ENCODE results near the gene WIPF3.

Gene WIPF3

DNA sequence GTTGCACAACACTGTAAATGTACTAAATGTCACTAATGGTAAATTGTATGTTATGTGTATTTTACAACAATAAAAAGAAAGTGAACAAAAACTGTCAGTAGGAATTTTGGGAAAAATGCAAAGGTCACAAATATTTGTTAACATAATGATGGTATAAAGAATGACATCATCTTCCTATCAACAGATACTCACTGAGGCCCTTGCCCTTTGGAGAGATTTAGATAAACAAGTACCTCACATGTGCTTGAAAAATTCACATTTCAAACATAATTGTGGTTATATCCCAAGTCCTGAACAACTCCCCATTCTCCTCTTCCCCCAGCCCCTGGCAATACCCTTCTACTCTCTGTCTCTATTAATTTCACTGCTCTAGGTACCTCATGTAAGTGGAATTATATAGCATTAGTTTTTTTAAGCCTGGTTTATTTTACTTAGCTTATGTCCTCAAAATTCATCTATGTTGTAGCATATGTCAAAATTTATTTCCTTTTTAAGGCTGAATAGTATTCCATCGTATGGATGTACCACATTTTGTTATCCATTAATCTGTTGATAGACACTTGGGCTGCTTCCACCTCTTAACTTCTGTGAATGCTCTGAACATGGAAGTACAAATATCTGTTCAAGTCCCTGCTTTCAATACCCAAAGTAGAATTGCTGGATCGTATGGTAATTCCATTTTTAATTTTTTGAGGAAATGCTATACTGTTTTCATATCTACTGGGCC is 90.5 kb downstream of the WIPF3 start:
- no peak for DNase-seq (ENCODE audit: insufficient read length)
- no peak for FAIRE-seq
- TF ChIP-seq POLR2A (IDR thresholded peaks at IDR 0.05; ENCODE audit: low read depth, low read length) = no peak
- TF ChIP-seq TAF1 (IDR thresholded peaks at IDR 0.05; ENCODE audit: borderline replicate concordance, low read depth, low read length) = no peak
- TF ChIP-seq POLR2AphosphoS5 (IDR thresholded peaks at IDR 0.05; ENCODE audit: low read depth, low read length) = no peak

- TF ChIP-seq POLR2A (IDR thresholded peaks at IDR 0.05; ENCODE audit: low read depth, low read length) (no peak), TAF1 (IDR thresholded peaks at IDR 0.05; ENCODE audit: borderline replicate concordance, low read depth, low read length) (no peak), POLR2AphosphoS5 (IDR thresholded peaks at IDR 0.05; ENCODE audit: low read depth, low read length) (no peak)
- no peak for DNase-seq (ENCODE audit: insufficient read length)
- FAIRE-seq = no peak
Observed at GRCh38 chr7:29898301-29898700, 92.0 kb downstream of the WIPF3 start.

- TF ChIP-seq POLR2AphosphoS5 (IDR thresholded peaks at IDR 0.05; ENCODE audit: low read depth, low read length) = no peak
- TF ChIP-seq TAF1 (IDR thresholded peaks at IDR 0.05; ENCODE audit: borderline replicate concordance, low read depth, low read length) = no peak
- TF ChIP-seq POLR2A (IDR thresholded peaks at IDR 0.05; ENCODE audit: low read depth, low read length) = no peak
- no peak for FAIRE-seq
- no peak for DNase-seq (ENCODE audit: insufficient read length)
Observed at GRCh38 chr7:29900745-29901144, 94.4 kb downstream of the WIPF3 start.

DNA sequence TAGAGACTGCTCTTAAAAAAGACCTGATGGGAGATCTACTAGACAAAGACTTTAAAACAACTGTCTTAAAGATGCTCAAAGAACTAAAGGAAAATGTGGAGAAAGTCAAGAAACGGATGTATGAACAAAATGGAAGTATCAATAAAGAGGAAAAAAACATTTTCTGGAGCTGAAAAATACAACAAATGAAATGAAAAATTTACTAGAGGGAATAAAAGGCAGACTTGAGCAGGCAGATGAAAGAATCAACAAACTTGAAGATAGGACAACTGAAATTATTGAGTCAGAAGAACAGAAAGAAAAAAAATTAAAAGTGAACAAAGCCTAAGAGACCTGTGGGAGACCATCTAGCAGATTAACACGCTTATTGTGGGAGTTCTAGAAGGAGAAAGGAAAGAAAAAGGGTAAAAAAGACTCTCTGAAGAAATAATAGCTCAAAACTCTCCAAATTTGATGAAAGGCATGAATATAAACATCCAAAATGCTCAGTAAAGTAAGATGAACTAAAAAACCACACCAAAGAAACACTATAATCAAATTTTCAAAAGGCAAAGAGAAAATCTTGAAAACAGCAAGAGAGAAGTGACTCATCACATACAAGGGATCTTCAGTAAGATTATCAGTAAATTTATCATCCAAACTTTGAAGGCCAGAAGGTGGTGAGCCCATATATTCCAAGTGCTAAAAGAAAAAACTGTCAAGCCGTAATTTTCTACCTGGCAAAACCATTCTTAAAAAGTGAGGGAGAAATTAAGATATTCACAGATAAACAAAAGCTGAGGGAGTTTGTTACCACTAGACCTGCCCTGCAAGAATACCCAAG is 100.1 kb downstream of the WIPF3 start:
- TF ChIP-seq POLR2A (IDR thresholded peaks at IDR 0.05; ENCODE audit: low read depth, low read length) = no peak
- TF ChIP-seq TAF1 (IDR thresholded peaks at IDR 0.05; ENCODE audit: borderline replicate concordance, low read depth, low read length) = no peak
- no peak for TF ChIP-seq POLR2AphosphoS5 (IDR thresholded peaks at IDR 0.05; ENCODE audit: low read depth, low read length)
- DNase-seq (ENCODE audit: insufficient read length) (no peak), FAIRE-seq (no peak)

DNA sequence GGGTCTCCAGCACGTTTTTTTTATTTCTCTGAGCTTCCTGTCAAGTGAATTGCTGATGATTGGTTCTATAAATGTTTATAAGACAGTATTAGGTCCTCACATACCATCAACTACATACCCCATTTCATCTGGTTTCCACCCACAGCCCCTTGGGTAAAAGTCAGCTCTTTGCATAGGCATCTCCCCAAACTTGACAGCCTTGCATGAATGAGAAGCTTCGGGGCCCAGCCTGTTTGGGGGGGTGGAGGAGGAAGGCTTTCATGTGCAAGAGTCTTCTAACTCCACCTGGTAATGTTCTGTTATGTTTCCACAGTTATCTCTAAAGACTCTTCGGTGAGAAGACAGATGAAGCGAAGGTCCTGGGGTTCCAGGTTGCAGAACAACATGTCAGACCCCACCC is 107.9 kb downstream of the WIPF3 start:
- FAIRE-seq = no peak
- TF ChIP-seq POLR2A (IDR thresholded peaks at IDR 0.05; ENCODE audit: low read depth, low read length) (no peak), TAF1 (IDR thresholded peaks at IDR 0.05; ENCODE audit: borderline replicate concordance, low read depth, low read length) (no peak), POLR2AphosphoS5 (IDR thresholded peaks at IDR 0.05; ENCODE audit: low read depth, low read length) (no peak)
- no peak for DNase-seq (ENCODE audit: insufficient read length)

- DNase-seq (ENCODE audit: insufficient read length) = no peak
- no peak for TF ChIP-seq POLR2A (IDR thresholded peaks at IDR 0.05; ENCODE audit: low read depth, low read length)
- TF ChIP-seq TAF1 (IDR thresholded peaks at IDR 0.05; ENCODE audit: borderline replicate concordance, low read depth, low read length) = no peak
- no peak for TF ChIP-seq POLR2AphosphoS5 (IDR thresholded peaks at IDR 0.05; ENCODE audit: low read depth, low read length)
- FAIRE-seq = no peak
Observed at GRCh38 chr7:29915481-29916215, 109.3 kb downstream of the WIPF3 start.

GRCh38 chr7:29917641-29918040 is 111.3 kb downstream of the WIPF3 start:
- no peak for DNase-seq (ENCODE audit: insufficient read length)
- no peak for TF ChIP-seq POLR2AphosphoS5 (IDR thresholded peaks at IDR 0.05; ENCODE audit: low read depth, low read length)
- no peak for TF ChIP-seq POLR2A (IDR thresholded peaks at IDR 0.05; ENCODE audit: low read depth, low read length)
- no peak for TF ChIP-seq TAF1 (IDR thresholded peaks at IDR 0.05; ENCODE audit: borderline replicate concordance, low read depth, low read length)
- FAIRE-seq = no peak

GRCh38 chr7:29918850-29919249 is 112.5 kb downstream of the WIPF3 start:
- TF ChIP-seq POLR2AphosphoS5 (IDR thresholded peaks at IDR 0.05; ENCODE audit: low read depth, low read length) (no peak), TAF1 (IDR thresholded peaks at IDR 0.05; ENCODE audit: borderline replicate concordance, low read depth, low read length) (no peak), POLR2A (IDR thresholded peaks at IDR 0.05; ENCODE audit: low read depth, low read length) (no peak)
- DNase-seq (ENCODE audit: insufficient read length) (no peak), FAIRE-seq (no peak)

DNA sequence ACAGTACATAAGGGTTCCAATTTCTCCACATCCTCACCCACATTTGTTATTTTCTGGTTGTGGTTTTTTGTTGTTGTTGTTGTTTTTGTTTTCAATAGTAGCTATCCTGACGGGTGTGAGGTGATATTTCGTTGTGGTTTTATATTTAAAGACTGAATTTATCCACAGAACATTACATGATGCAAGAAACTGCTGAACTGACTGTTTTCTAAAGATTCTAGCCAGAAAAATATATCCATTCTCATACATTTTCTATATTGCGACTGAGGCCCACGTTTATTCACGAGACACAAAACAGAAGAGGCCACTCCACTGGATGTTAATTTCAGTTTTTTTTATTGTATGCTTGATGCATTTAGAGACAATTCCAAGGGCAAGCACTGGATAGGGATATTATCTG is 113.5 kb downstream of the WIPF3 start:
- FAIRE-seq = no peak
- DNase-seq (ENCODE audit: insufficient read length) = no peak
- no peak for TF ChIP-seq TAF1 (IDR thresholded peaks at IDR 0.05; ENCODE audit: borderline replicate concordance, low read depth, low read length)
- TF ChIP-seq POLR2A (IDR thresholded peaks at IDR 0.05; ENCODE audit: low read depth, low read length) = no peak
- TF ChIP-seq POLR2AphosphoS5 (IDR thresholded peaks at IDR 0.05; ENCODE audit: low read depth, low read length) = no peak

DNA sequence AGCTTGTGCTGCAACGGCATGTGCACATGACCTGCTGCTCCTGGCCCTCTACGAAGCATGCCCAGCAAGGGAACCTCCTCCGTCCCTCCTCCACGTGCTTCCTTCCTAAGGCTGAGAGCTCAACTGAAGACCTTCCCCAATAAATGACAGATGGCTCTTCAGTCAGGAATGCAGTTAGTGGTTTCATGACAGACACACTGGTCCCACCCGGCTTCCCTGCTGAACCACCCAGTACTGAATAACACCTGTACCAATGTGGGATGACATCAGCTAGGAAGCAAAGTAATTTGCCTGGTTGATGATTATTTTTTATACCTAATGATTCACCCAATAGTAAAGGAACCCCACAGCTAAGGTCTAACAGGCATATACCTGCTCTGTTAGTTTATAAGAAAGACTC is 114.2 kb downstream of the WIPF3 start:
- FAIRE-seq = no peak
- TF ChIP-seq POLR2A (IDR thresholded peaks at IDR 0.05; ENCODE audit: low read depth, low read length) = no peak
- TF ChIP-seq POLR2AphosphoS5 (IDR thresholded peaks at IDR 0.05; ENCODE audit: low read depth, low read length) = no peak
- DNase-seq (ENCODE audit: insufficient read length) = no peak

GRCh38 chr7:29921404-29922010 is 115.2 kb downstream of the WIPF3 start:
- DNase-seq (ENCODE audit: insufficient read length) (peak; percentile 13), FAIRE-seq (peak; percentile 93)
- TF ChIP-seq TAF1 (IDR thresholded peaks at IDR 0.05; ENCODE audit: borderline replicate concordance, low read depth, low read length) (no peak), POLR2AphosphoS5 (IDR thresholded peaks at IDR 0.05; ENCODE audit: low read depth, low read length) (no peak), POLR2A (IDR thresholded peaks at IDR 0.05; ENCODE audit: low read depth, low read length) (no peak)
